Ishikawa (cell line): ENCODE results near the gene POLD1.

Experiments
- CEBPB ChIP-seq: IDR thresholded peaks from 2 replicates; pipeline ENCODE4 v1.6.1; 2012
- CREB1 ChIP-seq: IDR thresholded peaks from 2 replicates; pipeline ENCODE4 v1.6.1; 2012; ENCODE audit warnings: low read depth
- EGR1 ChIP-seq: IDR thresholded peaks from 2 replicates; pipeline ENCODE4 v1.6.1; 2012
- EP300 ChIP-seq: IDR thresholded peaks from 2 replicates; pipeline ENCODE4 v1.6.1; 2012; ENCODE audit warnings: borderline replicate concordance
- FOXM1 ChIP-seq: IDR thresholded peaks from 2 replicates; pipeline ENCODE4 v1.6.1; 2012; ENCODE audit warnings: low read depth, borderline replicate concordance
- NFIC ChIP-seq: IDR thresholded peaks from 2 replicates; pipeline ENCODE4 v1.6.1; 2012
- RAD21 ChIP-seq: IDR thresholded peaks from 2 replicates; pipeline ENCODE4 v1.6.1; 2012; ENCODE audit warnings: low read depth
- TAF1 ChIP-seq: IDR thresholded peaks from 2 replicates; pipeline ENCODE4 v1.6.1; 2012; ENCODE audit warnings: low read depth, mild to moderate bottlenecking
- TCF12 ChIP-seq: IDR thresholded peaks from 2 replicates; pipeline ENCODE4 v1.6.1; 2012; ENCODE audit warnings: low read depth
- TEAD4 ChIP-seq: IDR thresholded peaks from 2 replicates; pipeline ENCODE4 v1.6.1; 2012
- YY1 ChIP-seq: IDR thresholded peaks from 2 replicates; pipeline ENCODE4 v1.6.1; 2012; ENCODE audit warnings: low read depth
- ZBTB7A ChIP-seq: IDR thresholded peaks from 2 replicates; pipeline ENCODE4 v1.6.1; 2012; ENCODE audit warnings: low read depth
- TF ChIP-seq, protein P1 (sequence below): IDR thresholded peaks from 2 replicates; pipeline ENCODE4 v1.6.1; 2012; ENCODE audit warnings: low read depth, mild to moderate bottlenecking
- TF ChIP-seq, protein P2 (sequence below): IDR thresholded peaks from 2 replicates; pipeline ENCODE4 v1.6.1; 2012
- TF ChIP-seq, protein P3 (sequence below): IDR thresholded peaks from 2 replicates; pipeline ENCODE4 v1.6.1; 2012

The POLD1 gene

DNA sequence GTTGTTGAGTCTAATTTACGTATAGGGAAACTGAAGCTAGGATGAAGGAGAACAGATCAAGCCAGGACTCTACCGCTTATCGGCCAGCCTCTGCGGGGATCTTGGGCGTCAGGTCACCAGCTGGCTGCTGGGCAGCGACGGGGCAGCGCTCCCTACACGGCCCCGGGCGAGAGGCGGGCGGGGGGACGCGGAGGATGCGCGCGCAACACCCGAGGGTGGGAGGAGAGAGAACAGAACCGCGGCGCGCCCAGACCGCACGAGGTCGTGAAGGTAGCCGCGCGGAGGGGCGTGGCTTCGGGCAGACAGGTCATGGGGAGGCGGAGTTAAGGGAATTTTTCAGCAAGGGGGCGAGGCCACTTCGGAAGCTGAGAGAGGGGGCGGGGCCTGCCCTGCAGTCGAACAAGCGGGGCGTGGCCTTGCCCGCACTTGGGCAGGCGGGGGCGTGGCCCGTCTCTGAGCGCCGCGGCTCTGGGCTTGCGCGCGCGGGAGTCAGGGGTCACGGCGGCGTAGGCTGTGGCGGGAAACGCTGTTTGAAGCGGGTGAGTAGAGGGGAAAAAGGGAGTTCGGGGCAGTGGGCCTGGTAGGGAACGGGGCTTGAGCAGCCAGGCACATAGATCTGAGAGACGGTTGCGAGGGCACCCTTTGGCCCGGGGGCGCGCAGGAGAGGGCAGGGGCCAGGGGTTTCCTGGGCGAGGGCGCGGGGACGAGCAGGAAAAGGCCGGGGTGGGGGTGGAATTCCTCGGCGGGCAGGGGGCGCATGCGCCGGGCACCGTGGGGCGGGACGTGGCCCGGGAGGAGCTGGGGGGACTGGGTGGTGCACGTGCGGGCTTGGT, at the start of gene POLD1:
POLD1 (plus strand) TSS at position 496 of the 833 bp plus-strand sequence. CDS start 14,505 bp downstream, outside the sequence.
- TF ChIP-seq FOXM1, result no peak
- TF ChIP-seq NFIC, result no peak
- TF ChIP-seq, protein P1, sequence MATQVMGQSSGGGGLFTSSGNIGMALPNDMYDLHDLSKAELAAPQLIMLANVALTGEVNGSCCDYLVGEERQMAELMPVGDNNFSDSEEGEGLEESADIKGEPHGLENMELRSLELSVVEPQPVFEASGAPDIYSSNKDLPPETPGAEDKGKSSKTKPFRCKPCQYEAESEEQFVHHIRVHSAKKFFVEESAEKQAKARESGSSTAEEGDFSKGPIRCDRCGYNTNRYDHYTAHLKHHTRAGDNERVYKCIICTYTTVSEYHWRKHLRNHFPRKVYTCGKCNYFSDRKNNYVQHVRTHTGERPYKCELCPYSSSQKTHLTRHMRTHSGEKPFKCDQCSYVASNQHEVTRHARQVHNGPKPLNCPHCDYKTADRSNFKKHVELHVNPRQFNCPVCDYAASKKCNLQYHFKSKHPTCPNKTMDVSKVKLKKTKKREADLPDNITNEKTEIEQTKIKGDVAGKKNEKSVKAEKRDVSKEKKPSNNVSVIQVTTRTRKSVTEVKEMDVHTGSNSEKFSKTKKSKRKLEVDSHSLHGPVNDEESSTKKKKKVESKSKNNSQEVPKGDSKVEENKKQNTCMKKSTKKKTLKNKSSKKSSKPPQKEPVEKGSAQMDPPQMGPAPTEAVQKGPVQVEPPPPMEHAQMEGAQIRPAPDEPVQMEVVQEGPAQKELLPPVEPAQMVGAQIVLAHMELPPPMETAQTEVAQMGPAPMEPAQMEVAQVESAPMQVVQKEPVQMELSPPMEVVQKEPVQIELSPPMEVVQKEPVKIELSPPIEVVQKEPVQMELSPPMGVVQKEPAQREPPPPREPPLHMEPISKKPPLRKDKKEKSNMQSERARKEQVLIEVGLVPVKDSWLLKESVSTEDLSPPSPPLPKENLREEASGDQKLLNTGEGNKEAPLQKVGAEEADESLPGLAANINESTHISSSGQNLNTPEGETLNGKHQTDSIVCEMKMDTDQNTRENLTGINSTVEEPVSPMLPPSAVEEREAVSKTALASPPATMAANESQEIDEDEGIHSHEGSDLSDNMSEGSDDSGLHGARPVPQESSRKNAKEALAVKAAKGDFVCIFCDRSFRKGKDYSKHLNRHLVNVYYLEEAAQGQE, result no peak
- TF ChIP-seq, protein P2, sequence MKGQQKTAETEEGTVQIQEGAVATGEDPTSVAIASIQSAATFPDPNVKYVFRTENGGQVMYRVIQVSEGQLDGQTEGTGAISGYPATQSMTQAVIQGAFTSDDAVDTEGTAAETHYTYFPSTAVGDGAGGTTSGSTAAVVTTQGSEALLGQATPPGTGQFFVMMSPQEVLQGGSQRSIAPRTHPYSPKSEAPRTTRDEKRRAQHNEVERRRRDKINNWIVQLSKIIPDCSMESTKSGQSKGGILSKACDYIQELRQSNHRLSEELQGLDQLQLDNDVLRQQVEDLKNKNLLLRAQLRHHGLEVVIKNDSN, result peak; percentile 39; the same call in 1 of the 2 replicates
- TF ChIP-seq YY1, result peak; percentile 31; the same call in 1 of the 2 replicates
- peak; percentile 68; the same call in 1 of the 2 replicates for TF ChIP-seq EGR1
- TF ChIP-seq, protein P3, sequence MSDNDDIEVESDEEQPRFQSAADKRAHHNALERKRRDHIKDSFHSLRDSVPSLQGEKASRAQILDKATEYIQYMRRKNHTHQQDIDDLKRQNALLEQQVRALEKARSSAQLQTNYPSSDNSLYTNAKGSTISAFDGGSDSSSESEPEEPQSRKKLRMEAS, result peak; percentile 93
- TF ChIP-seq RAD21, result no peak
- TF ChIP-seq TCF12, result no peak; the same call in 1 of the 2 replicates
- TF ChIP-seq TEAD4, result peak; percentile 53; the same call in 1 of the 2 replicates
- TF ChIP-seq CREB1, result peak; percentile 33; the same call in 1 of the 2 replicates
- 0 out of 2 replicates have a peak, but pooled peaks have one; percentile 9 for TF ChIP-seq EP300
- TF ChIP-seq ZBTB7A, result no peak; the same call in 1 of the 2 replicates
- no peak for TF ChIP-seq TAF1
- no peak for TF ChIP-seq CEBPB

DNA sequence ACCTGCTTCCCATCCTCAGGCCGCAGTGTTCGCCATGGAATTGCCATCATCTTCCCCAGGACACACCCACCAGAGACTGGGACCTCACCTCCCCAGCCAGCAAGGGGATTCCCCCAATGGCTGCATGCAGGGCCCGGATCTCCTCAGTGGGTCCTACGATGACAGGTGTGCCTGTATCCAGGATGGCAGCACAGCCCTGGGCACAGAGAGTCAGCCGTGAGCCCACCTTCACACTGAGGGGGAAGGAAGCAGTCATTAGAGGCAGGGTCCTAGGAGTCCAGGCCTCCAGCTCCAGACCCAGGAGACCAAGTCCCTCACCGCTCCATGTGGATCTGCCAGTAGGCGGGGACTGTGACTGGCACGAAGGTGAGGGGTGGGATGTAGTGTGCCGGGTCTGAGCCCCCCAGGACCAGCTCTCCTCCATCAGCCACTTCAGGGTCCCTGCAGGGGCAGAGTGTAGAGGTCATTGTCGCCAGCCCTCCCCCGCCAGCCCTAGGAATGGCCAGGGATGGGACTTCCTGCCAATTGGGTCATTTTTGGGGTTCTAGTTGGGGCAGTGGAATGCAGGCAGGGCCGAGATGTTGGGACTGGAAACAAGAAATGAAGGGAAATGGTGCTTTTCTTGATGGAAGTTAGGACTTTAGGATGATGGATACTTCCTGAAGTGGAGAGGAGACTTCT, 49.3 kb upstream of the POLD1 start:
- TF ChIP-seq TCF12 (no peak), CREB1 (no peak), EGR1 (no peak), RAD21 (no peak), FOXM1 (no peak), CEBPB (no peak)

DNA sequence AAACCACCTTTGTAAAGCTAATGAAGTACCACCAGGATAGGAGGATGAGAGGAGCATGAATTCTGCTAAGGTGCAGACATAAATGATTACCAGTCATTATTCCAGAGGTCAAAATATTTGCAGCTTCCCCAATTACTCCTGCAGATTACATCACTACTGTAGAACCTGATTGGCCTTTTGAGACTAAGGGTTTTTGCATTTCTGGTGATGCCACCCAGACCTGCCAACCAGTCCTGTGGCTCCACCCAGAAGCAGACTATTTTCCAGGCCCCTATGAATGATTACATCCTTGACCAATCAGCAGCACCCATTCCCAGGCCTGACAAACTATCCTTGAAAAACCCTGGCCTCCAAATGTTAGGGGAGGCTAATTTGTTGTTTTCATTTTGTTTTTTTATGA, 43.8 kb upstream of the POLD1 start:
- TF ChIP-seq YY1 (no peak), ZBTB7A (no peak), RAD21 (no peak), CEBPB (no peak), EGR1 (no peak), TAF1 (no peak), EP300 (no peak), TCF12 (no peak)
- TF ChIP-seq, protein P2, result no peak

DNA sequence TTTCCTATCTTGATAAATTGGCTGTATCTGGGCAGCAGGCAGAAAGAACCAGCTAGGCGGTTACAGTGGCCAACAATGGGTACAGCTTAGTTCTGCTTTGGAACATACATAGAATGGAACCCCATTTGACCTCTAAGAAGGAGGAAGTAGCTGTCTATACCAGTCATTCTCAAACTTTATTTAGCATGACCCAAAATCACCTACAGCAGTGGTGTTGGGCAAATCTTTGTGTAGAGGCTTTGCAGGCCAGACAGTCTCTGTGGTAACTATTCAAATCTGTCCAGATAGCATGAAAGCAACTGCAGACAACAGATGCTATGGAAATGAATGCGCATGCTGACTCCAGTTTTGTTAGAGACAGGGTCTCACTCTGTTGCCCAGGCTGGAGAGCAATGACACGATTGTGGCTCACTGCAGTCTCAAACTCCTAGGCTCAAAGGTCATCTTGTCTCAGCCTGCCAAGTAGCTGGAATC, 43.0 kb upstream of the POLD1 start:
- TF ChIP-seq CREB1, result no peak
- no peak for TF ChIP-seq TAF1
- no peak for TF ChIP-seq FOXM1
- no peak for TF ChIP-seq EP300

DNA sequence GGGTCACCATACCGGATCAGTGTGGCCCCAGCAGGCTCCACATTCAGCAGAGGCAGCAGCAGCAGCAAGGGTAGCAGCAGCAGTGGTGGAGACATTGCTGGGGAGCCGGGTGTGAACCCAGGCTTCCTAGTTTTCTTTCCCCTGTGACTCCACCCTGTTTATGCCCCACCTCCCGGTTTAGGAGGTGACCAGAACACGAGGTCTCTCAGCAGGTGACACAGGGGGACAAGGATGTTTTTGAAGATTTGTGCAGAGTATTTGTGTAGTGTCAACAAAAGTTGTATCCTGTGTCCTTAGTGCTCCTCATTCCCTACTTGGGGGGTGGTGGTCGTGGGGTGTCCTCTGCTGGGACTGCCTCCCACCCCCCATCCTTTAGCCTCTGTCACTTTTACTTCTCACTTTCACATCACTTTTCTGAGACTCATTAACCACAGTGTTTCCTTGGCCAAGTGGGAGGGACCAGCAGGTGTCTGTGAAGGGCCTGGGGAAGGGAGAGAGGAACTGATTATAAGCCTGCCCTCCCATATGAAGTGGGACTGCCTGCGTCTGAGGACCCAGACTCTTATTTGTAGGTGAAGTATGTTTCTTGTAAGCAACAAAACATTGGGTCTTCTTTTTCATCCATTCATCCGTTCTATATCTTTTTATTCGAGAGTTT, 39.4 kb upstream of the POLD1 start:
- TF ChIP-seq ZBTB7A, result no peak
- no peak for TF ChIP-seq YY1
- TF ChIP-seq CREB1, result no peak
- TF ChIP-seq EP300, result no peak
- TF ChIP-seq NFIC, result no peak
- TF ChIP-seq, protein P3, result no peak
- no peak for TF ChIP-seq TEAD4
- TF ChIP-seq RAD21, result no peak
- no peak for TF ChIP-seq TAF1
- no peak for TF ChIP-seq CEBPB
- no peak for TF ChIP-seq TCF12
- TF ChIP-seq, protein P2, result no peak
- no peak for TF ChIP-seq FOXM1
